Nephron progenitor cell (in vitro differentiated cells): ENCODE results near the gene MED12L.

Source experiments
- DNase-seq: peaks from one replicate; pipeline ENCODE4 v3.0.0; 2021
- H3K27ac Mint-ChIP-seq: 2 replicates; pipeline ENCODE4 v1.8.0; 2021; ENCODE audit warnings: mild to moderate bottlenecking, moderate library complexity, mixed read lengths
- H3K27me3 Mint-ChIP-seq: 2 replicates; pipeline ENCODE4 v1.8.0; 2021; ENCODE audit warnings: mild to moderate bottlenecking, low read depth, mixed read lengths; ENCODE audit not compliant: poor library complexity
- H3K36me3 Mint-ChIP-seq: 2 replicates; pipeline ENCODE4 v1.8.0; 2021; ENCODE audit warnings: low read depth, mixed read lengths
- H3K4me1 Mint-ChIP-seq: 2 replicates; pipeline ENCODE4 v1.8.0; 2021; ENCODE audit warnings: mixed read lengths
- H3K4me3 Mint-ChIP-seq: 2 replicates; pipeline ENCODE4 v1.8.0; 2021; ENCODE audit warnings: mild to moderate bottlenecking, moderate library complexity, mixed read lengths
- H3K9me3 Mint-ChIP-seq: 2 replicates; pipeline ENCODE4 v1.8.0; 2021; ENCODE audit warnings: mild to moderate bottlenecking, moderate library complexity, mixed read lengths
- TF ChIP-seq, protein P1 (sequence below): fragments of 200-600 bp; sonication (generic); IDR thresholded peaks from 2 replicates; pipeline ENCODE4 v1.5.0; 2021; ENCODE audit warnings: antibody characterized with exemption

MED12L gene

DNA sequence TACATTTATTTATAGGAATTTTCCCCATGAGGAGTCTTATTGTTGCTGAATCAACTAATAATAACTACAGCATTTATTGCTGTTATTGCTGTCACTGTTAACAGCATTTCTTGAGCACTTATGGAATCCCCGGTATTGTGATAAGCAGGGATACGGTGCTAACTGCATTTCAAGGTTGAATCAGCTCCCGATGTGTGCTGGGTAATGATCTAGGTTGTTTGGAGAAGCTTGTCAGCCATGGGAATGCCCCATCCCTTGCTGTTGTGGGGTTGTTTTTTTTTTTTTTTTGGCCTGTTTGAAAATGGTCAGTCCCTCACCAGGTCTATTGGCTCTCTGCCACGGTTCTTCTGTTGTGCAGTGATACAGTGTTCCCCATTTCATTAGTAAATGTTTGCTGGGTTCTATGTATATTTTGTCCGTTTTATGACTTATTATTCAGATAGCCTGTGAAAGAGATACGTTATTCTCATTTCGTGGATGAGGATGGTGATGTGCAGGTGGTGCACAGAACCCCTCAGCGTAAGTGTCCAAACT, 48.5 kb downstream of the MED12L start:
- H3K27ac Mint-ChIP-seq: peak overlapping the region; percentile 54
- H3K4me1 Mint-ChIP-seq: peaks cover 11% of the 10 kb centered on the region
- H3K9me3 Mint-ChIP-seq: peaks cover 35% of the 10 kb centered on the region
- no peak for DNase-seq
- TF ChIP-seq, protein P1, sequence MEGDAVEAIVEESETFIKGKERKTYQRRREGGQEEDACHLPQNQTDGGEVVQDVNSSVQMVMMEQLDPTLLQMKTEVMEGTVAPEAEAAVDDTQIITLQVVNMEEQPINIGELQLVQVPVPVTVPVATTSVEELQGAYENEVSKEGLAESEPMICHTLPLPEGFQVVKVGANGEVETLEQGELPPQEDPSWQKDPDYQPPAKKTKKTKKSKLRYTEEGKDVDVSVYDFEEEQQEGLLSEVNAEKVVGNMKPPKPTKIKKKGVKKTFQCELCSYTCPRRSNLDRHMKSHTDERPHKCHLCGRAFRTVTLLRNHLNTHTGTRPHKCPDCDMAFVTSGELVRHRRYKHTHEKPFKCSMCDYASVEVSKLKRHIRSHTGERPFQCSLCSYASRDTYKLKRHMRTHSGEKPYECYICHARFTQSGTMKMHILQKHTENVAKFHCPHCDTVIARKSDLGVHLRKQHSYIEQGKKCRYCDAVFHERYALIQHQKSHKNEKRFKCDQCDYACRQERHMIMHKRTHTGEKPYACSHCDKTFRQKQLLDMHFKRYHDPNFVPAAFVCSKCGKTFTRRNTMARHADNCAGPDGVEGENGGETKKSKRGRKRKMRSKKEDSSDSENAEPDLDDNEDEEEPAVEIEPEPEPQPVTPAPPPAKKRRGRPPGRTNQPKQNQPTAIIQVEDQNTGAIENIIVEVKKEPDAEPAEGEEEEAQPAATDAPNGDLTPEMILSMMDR: no peak
- peaks cover 2% of the 10 kb centered on the region for H3K27me3 Mint-ChIP-seq
- no peak overlapping the region for H3K4me3 Mint-ChIP-seq
- H3K36me3 Mint-ChIP-seq: peaks cover 64% of the 10 kb centered on the region

DNA sequence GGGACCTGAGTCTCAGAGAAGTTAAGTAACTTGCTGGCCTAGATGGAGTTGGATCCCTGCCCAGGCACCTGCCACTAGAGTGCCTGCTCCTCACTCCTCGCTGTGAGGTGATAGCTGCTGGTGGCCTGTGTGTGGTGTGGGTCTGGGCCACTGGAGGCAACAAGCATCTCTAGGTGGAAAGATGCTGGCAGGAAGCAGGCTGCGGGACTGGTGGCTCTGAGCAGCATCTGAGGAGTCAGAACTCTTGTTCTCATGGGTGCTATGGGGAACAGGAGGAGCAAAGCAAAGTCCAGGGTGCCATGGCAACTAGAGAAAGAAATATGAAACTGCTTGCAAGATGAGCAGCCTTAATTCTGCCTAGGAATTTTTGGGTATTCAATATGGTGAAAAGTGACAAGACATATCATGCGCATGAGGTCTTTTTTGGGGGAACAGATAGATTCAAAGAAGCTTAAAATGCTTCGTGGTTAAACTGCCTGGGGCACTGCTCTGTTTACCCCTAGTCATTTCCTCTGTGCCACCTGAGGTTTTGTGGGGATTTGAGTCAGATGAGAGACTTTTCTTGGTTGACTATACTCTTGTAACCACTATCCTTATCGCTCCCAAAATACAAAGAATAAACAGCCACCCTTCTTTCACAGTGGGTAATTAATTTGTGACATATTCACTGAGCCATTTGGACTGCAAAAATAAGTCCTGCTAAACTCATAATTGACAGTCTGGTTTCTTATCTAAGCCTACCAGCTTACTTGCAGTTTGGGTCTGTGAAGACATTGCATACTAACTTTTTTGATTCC, 50.3 kb downstream of the MED12L start:
- Mint-ChIP-seq H3K36me3 (peaks cover 69% of the 10 kb centered on the region), H3K27me3 (peaks cover 2% of the 10 kb centered on the region), H3K4me1 (peaks cover 11% of the 10 kb centered on the region), H3K4me3 (no peak overlapping the region), H3K9me3 (peaks cover 42% of the 10 kb centered on the region), H3K27ac (no peak overlapping the region)
- TF ChIP-seq, protein P1: no peak
- no peak for DNase-seq

DNA sequence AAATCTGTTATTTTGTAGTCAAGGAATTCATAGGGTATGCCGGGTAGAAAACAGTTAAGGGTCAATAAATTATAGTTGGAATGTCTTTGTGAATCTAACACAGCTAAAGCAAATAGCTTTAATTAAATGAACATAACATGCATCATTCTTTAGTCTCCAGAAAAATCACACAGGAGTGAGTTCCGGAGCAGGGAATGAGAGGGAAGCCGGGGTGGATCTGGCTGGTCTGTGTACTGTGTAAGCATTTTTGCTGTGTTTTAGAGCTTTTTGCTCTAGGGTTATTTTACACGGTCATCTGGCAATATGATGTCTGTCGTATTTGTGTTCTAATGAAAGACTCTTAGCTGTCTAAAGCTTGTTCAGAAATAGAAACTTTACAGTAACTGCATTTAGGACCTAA, 57.5 kb downstream of the MED12L start:
- no peak for DNase-seq
- H3K4me1 Mint-ChIP-seq: peaks cover 31% of the 10 kb centered on the region
- H3K9me3 Mint-ChIP-seq: peaks cover 17% of the 10 kb centered on the region
- H3K27me3 Mint-ChIP-seq: no peaks in the 10 kb centered on the region
- no peak overlapping the region for H3K4me3 Mint-ChIP-seq
- no peak overlapping the region for H3K27ac Mint-ChIP-seq
- peaks cover 37% of the 10 kb centered on the region for H3K36me3 Mint-ChIP-seq
- TF ChIP-seq, protein P1: no peak

DNA sequence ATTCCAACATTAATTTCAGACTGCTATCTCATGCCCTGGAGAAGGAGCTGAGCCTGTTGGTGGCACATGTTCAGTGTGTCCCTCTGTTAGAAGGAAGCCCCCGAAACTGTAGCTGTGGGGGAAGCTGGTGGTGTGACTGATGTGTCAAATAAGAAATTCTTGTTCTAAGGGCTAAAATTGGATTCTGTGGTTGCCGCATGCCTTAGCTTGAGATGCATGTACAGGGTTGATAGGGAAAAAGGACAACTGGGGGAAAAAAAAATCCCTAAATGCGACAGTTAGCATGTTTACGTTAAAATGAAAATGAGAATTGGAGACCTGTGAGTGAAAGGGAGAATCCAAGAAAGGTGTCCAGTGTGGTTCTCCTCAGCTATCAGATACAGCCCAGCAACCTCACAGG, 58.6 kb downstream of the MED12L start:
- Mint-ChIP-seq H3K27ac (peak overlapping the region; percentile 69), H3K36me3 (peaks cover 30% of the 10 kb centered on the region), H3K9me3 (peaks cover 7% of the 10 kb centered on the region), H3K27me3 (no peaks in the 10 kb centered on the region), H3K4me1 (peaks cover 31% of the 10 kb centered on the region), H3K4me3 (no peak overlapping the region)
- DNase-seq: no peak
- TF ChIP-seq, protein P1: no peak

DNA sequence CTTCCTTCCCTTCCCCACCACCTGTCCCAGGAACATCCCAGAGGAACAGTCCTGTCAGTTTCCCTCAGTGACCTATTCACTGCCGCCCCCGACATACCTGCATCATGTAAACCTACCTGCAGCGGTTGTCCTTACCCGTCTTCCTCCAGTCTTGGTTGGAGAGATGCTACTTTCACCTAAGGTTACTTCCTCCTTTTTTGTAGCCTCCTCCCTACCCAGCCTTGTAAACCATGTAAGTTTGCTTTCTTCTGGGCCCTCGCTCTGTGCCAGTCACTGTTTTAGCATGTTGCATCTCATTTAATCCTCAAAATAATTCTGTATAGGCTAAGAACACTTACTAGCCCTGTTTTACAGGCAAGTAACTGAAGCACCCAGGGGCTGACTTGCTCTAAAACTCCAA, 59.3 kb downstream of the MED12L start:
- TF ChIP-seq, protein P1: no peak
- Mint-ChIP-seq H3K27me3 (no peaks in the 10 kb centered on the region), H3K36me3 (peaks cover 27% of the 10 kb centered on the region), H3K4me1 (peaks cover 31% of the 10 kb centered on the region), H3K9me3 (peaks cover 1% of the 10 kb centered on the region), H3K27ac (no peak overlapping the region), H3K4me3 (no peak overlapping the region)
- DNase-seq: no peak

DNA sequence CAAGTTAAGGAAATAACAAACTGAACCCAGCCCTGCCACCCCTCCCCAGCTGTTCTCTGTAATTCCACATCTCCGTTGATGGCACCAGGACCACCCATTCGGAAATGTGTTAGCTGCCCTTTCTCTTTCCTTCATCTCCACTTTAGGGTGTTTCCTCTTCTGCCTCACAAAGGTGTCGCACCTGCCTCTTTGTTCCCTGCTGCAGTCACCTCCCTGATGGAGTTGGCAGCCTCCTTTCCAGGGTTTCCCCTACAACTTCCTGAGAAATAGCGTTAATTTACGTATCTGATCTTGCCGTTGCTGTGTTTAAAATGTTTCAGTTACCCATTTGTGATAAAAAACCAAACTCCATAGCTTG, 60.2 kb downstream of the MED12L start:
- no peaks in the 10 kb centered on the region for H3K9me3 Mint-ChIP-seq
- TF ChIP-seq, protein P1: no peak
- H3K27ac Mint-ChIP-seq: no peak overlapping the region
- H3K36me3 Mint-ChIP-seq: peaks cover 27% of the 10 kb centered on the region
- peaks cover 31% of the 10 kb centered on the region for H3K4me1 Mint-ChIP-seq
- no peak overlapping the region for H3K4me3 Mint-ChIP-seq
- H3K27me3 Mint-ChIP-seq: no peaks in the 10 kb centered on the region
- no peak for DNase-seq
